ENCODE measurements around the gene NRXN3.

Gene NRXN3

GRCh38 chr14:79229383-79229909 lies 1059.3 kb downstream of the NRXN3 start:
- Histone ChIP-seq H3K27ac (no peak overlapping the region), H3K4me3 (no peak overlapping the region)
- no peak for DNase-seq (ENCODE audit: low spot score)
- no peak for TF ChIP-seq CTCF (IDR thresholded peaks at IDR 0.05)

GRCh38 chr14:79242666-79243065 lies 1072.5 kb downstream of the NRXN3 start:
- no peak for DNase-seq (ENCODE audit: low spot score)
- no peak for TF ChIP-seq CTCF (IDR thresholded peaks at IDR 0.05)
- Histone ChIP-seq H3K27ac (no peak overlapping the region), H3K4me3 (no peak overlapping the region)

DNA sequence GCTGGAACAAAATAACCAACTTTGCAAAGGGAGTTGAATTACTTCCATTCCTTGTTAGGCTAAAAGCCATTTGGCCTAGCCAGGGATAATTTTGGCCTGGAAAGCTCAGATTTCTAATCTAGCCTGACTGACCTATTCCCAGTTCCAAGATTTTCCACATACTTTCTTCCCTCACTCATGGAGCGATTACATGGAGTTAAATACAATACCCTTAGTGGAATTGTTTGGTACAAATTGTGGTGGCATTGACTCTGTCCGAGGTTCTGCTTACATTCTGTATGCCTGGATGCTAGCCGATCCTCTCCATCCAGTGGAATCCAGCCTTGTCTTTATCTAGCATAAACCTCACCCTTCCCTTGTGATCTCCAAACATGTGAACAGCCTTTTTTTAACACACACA lies 1076.0 kb downstream of the NRXN3 start:
- no peak for DNase-seq (ENCODE audit: low spot score)
- H3K4me3 ChIP-seq, result no peak overlapping the region
- no peak overlapping the region for H3K27ac ChIP-seq
- TF ChIP-seq CTCF (IDR thresholded peaks at IDR 0.05), result no peak

GRCh38 chr14:79248126-79248525 lies 1078.0 kb downstream of the NRXN3 start:
- H3K4me3 ChIP-seq, result no peak overlapping the region
- no peak for TF ChIP-seq CTCF (IDR thresholded peaks at IDR 0.05)
- DNase-seq (ENCODE audit: low spot score), result no peak
- no peak overlapping the region for H3K27ac ChIP-seq

GRCh38 chr14:79248771-79249170 lies 1078.6 kb downstream of the NRXN3 start:
- no peak overlapping the region for H3K27ac ChIP-seq
- H3K4me3 ChIP-seq, result no peak overlapping the region
- DNase-seq (ENCODE audit: low spot score), result no peak
- no peak for TF ChIP-seq CTCF (IDR thresholded peaks at IDR 0.05)

DNA sequence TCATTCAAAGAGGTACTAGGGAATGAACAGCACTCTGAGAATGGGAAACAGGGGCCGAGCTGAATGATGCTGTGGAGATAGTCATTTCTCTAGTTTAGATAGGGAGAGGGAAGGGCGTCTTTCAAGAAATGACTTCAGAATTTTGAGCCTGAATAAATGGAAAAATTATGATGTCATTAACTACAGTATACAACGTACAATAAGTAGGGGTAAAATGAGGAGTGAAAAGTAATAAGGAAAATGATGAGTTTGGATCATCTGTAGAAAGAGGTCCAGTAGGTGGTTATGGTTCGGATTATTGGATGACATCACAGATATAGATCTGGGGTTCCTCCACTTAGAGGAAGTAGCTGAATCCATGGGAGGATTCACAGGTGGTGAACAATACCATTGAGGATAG lies 1081.1 kb downstream of the NRXN3 start:
- DNase-seq (ENCODE audit: low spot score), result no peak
- H3K27ac ChIP-seq, result no peak overlapping the region
- no peak for TF ChIP-seq CTCF (IDR thresholded peaks at IDR 0.05)
- no peak overlapping the region for H3K4me3 ChIP-seq

GRCh38 chr14:79253576-79253975 lies 1083.4 kb downstream of the NRXN3 start:
- no peak overlapping the region for H3K27ac ChIP-seq
- no peak for TF ChIP-seq CTCF (IDR thresholded peaks at IDR 0.05)
- H3K4me3 ChIP-seq, result no peak overlapping the region
- no peak for DNase-seq (ENCODE audit: low spot score)

All from coronary artery (tissue), 2 donors.